Measurements from ENCODE around the gene AMN1.

DNA sequence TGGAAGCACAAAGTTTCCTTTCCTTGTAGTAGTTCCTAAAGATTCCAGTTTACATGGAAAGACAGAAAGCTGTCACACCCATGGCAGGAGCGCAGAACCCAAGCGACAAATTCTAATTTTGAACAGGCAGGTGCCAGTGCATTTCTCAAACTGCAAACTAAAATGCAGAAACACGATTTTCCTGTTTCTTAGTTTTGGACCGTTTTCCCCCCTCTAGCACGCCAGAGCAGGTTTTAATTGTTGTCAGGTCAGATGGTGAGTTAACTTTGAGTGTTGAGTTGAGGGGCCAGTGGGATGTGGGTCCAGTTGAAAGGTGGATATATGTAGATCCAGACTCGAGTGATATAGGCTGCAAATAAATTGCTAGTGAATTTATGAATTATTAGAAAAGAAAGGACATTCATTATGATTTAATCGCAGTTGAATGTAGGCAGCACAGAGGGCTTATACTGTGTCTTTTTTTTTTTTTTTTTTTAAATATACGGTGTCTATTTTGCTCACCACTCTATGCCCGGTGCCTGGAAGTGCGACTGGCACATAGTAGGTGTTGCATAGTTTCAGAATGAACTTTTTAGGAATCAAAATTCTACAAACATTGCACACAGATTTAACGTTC, 70.2 kb downstream of the AMN1 start:
- TF ChIP-seq, protein P1, sequence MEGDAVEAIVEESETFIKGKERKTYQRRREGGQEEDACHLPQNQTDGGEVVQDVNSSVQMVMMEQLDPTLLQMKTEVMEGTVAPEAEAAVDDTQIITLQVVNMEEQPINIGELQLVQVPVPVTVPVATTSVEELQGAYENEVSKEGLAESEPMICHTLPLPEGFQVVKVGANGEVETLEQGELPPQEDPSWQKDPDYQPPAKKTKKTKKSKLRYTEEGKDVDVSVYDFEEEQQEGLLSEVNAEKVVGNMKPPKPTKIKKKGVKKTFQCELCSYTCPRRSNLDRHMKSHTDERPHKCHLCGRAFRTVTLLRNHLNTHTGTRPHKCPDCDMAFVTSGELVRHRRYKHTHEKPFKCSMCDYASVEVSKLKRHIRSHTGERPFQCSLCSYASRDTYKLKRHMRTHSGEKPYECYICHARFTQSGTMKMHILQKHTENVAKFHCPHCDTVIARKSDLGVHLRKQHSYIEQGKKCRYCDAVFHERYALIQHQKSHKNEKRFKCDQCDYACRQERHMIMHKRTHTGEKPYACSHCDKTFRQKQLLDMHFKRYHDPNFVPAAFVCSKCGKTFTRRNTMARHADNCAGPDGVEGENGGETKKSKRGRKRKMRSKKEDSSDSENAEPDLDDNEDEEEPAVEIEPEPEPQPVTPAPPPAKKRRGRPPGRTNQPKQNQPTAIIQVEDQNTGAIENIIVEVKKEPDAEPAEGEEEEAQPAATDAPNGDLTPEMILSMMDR (conservative IDR thresholded peaks at IDR 0.05 in 1 of 2, IDR thresholded peaks at IDR 0.05 in 1 of 2; ENCODE audit: low read depth in 1 of 2, low read length in 2 of 2) = no peak
- TF ChIP-seq EZH2 (IDR thresholded peaks at IDR 0.05; ENCODE audit: low read length, missing control alignments) = no peak
